Measurements from ENCODE around the gene NALCN.

- TF ChIP-seq, protein P1, sequence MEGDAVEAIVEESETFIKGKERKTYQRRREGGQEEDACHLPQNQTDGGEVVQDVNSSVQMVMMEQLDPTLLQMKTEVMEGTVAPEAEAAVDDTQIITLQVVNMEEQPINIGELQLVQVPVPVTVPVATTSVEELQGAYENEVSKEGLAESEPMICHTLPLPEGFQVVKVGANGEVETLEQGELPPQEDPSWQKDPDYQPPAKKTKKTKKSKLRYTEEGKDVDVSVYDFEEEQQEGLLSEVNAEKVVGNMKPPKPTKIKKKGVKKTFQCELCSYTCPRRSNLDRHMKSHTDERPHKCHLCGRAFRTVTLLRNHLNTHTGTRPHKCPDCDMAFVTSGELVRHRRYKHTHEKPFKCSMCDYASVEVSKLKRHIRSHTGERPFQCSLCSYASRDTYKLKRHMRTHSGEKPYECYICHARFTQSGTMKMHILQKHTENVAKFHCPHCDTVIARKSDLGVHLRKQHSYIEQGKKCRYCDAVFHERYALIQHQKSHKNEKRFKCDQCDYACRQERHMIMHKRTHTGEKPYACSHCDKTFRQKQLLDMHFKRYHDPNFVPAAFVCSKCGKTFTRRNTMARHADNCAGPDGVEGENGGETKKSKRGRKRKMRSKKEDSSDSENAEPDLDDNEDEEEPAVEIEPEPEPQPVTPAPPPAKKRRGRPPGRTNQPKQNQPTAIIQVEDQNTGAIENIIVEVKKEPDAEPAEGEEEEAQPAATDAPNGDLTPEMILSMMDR (IDR thresholded peaks at IDR 0.05), result no peak
- TF ChIP-seq POLR2AphosphoS5 (IDR thresholded peaks at IDR 0.05) (no peak), POLR2A (IDR thresholded peaks at IDR 0.05) (no peak)
Observed at GRCh38 chr13:101298517-101298916, 117.8 kb downstream of the NALCN start.

All from prostate gland (tissue), 2 donors.